Activated gamma-delta T cell treated with Interleukin-2 at 50 U/mL for 16 hours (primary cell): ENCODE data around the gene HDDC3.

ENCODE experiments used
- DNase-seq: peaks from one replicate; pipeline ENCODE4 v3.0.0-alpha.2; 2020

Gene HDDC3, protein sequence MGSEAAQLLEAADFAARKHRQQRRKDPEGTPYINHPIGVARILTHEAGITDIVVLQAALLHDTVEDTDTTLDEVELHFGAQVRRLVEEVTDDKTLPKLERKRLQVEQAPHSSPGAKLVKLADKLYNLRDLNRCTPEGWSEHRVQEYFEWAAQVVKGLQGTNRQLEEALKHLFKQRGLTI

DNA sequence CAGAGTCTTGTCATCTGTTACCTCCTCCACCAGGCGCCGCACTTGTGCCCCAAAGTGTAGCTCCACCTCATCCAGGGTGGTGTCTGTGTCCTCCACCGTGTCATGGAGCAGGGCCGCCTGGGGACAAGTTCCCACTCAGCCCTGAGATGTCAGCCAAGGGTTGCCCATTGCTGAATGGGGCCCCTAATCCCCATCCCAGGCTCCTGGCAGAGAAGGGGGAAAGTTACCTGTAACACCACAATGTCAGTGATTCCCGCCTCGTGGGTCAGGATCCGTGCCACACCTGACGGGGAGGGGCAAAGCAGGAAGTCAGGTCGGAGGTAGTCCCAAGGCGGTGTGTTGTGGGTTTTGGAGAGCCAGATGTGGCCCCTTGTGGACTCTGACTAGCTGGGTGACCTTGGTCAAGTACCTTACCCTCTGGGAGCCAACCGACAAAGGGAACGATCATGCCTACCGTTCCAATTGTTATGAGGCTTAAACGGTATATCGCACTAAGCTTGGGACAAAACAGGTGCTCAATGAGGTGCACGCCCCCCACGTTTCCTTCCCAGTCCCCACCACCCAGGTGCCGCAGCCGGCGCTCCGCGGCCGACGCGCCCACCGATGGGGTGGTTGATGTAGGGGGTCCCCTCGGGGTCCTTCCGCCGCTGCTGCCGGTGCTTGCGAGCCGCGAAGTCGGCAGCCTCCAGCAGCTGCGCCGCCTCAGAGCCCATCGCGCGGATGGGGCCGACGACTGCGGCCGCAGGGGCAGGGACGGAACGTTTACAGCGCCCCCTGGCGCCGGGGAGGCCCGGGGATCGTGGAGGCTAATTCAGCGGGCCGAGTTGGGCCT, at the start of gene HDDC3:
HDDC3 (minus strand) TSS at position 722 of the 832 bp plus-strand sequence; CDS start at position 713, 9 bp downstream.
- DNase-seq, result peak; percentile 90

DNA sequence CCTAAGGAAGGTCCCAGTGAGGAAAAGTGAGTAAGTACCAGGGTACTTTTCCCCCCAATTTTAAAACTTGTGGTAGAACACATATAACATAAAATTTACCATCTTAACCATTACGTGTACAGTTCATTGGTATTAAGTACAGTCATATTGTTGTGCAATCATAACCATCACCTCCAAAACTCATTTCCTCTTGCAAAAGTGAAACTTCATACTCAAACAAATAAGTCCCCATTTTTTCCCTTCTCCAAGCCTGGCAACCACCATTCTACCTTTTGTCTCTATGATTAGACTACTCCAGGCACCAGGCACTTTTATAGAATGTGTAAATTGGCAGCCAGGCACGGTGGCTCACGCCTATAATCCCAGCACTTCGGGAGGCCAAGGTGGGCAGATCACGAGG, 49.8 kb upstream of the HDDC3 start:
- DNase-seq, result no peak

DNA sequence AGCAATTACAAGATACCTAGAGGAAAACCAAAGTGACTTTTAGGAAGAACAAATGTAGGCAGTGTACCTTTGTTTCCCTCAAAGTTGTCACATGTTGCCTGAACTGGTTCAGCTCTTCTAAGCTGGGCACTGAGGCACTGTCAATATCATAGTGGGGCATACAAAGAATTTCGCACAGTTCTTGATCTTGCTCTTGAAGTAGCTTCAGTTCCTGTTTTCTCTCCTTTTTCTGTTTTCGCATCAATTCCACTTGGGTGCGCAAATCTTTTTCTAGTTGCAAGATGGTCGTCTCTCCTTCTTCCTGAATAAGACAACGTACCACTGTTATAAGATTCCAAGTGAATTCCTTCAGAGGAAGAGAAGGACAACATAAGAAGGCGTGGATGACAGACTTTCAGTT, 49.3 kb upstream of the HDDC3 start:
- DNase-seq, result no peak

DNA sequence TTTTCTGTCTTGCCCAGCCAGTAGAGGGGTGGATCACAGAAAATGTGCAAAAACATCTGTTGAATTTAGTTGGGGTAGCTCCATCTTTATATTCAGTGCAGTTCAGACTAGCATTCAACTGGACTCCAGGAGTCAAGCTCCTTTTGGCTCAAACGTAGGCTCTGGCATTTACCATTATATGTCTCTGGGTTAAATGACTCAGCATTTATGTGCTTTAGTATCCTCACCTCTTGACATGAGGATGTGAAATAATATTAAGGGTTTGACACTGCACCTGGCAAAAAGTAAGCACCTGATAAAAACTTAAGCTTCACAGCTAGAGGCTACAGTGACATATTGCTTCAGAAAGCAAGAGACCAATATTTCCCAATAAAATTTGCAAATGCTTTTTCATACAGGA, 47.2 kb upstream of the HDDC3 start:
- DNase-seq, result no peak

DNA sequence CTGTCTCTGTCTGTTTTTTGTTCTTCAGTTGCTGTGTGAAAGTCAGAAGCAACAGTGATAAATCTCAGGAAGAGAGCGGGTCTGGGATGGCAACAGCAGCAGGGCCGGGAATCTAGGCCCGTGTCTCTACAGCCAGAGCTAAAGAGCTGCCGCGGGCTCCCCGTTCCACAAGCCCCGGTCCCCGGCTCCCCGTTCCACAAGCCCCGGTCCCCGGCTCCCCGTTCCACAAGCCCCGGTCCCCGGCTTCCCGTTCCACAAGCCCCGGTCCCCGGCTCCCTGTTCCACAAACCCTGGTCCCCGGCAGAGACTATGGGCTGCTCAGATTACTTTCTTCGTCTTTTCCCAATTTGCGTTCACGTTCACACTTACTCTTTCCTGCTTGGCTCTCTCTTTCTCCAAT, 41.9 kb upstream of the HDDC3 start:
- no peak for DNase-seq

DNA sequence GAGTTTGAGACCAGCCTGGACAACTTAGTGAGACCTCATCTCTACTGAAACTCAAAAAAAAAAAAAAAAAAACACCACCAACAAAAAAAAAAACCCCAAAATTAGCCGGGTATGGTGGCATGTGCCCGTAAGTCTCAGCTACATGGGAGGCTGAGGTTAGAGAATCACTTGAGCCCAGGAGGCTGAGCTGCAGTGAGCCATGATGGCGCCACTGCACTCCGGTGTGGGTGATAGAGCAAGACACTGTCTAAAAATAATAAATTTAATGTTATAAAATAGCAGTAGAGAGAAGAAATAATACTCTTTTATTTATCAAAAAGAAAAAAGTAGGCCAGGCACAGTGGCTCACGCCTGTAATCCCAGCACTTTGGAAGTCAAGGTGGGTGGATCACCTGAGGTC, 39.8 kb upstream of the HDDC3 start:
- DNase-seq, result no peak

DNA sequence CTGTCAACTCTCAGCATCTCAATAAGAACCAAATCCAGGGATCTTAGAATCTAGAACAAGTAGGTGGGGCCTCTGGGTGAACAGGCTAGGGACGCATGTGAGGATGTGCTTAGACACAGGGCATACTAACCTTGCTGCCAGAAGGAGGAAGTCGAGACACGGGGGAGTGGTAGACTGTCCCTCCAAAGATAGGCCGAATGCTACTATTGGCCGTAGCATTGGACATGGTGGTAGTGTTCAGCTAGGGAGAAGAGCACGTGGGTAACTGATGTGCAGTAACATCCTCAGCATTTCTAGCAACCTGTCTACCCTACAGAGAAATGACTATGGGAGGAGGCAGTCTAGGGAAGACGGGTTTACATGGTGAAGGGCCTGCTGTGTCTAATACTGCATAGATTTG, 37.9 kb upstream of the HDDC3 start:
- no peak for DNase-seq

DNA sequence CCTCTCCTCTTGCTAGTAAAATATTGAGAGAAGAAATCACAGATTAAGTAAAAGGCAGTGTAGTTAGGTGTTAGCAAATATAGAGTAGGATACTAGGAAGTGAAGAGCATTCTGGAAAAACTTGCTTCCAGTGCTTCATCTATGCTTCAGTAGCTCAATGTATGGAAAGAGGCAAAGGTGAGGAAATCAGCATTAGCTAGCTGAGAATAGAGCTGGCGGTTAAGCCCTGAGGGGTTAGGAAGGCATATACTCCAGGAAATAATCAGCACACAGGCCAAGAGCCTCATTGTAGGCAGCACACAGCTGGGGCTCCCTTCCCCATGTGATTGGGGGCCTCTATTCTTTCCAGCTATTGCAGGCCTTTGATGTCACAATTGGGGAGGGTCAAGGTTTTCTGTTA, 36.1 kb upstream of the HDDC3 start:
- no peak for DNase-seq

DNA sequence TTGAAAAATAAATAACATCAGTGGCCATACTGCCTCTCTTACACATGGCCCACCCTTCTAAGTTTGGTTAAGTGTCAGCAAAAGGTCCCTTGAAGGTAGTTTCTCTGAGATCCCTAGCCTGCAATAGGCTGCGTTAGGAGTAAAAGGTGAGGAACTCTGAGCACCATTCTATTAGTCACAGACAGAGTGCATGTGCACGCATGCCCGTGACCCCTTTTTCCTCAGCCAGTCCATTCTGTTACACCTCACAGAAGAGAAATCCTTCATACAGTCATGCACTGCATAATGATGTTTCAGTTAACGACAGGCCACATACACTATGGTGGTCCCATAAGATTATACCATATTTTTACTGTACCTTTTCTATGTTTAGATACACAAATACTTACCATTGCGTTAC, 34.9 kb upstream of the HDDC3 start:
- DNase-seq, result no peak

DNA sequence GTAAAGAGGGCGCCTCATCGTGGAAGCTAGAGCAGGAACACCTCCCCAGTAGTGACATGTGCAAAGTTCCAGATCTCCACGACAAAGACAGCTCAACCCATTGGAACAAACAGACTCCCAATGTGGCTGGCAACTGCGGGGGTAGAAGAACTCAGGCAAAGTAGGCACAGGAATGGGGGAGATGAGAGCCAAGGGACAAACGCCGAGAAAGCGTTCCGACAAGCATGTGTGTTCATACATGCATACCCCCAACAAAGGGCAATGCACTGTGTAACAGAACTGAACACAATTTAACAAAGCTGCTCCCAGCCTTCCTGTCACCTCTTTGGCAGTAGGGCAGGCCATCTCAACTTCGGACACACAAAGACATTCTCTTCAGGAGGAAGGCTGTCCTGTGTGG, 33.9 kb upstream of the HDDC3 start:
- no peak for DNase-seq

DNA sequence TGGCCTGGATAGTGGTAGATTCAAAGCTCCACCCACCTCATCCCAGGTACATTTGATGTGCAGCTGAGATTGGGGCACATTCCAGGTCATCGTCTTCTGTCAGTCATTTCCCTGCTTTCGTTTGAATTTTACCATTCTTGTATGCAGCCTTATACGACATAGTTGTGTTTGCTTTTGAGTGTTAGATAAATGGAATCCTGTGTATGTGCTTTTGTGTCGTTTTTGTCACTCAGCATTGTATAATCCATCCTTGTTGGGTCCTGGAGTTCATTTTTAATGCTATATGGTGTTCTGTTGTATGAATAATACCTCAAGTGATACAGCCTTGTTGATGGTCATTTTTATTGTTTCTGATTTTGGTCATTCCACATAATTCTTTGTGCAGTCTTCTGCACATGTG, 29.7 kb upstream of the HDDC3 start:
- no peak for DNase-seq

DNA sequence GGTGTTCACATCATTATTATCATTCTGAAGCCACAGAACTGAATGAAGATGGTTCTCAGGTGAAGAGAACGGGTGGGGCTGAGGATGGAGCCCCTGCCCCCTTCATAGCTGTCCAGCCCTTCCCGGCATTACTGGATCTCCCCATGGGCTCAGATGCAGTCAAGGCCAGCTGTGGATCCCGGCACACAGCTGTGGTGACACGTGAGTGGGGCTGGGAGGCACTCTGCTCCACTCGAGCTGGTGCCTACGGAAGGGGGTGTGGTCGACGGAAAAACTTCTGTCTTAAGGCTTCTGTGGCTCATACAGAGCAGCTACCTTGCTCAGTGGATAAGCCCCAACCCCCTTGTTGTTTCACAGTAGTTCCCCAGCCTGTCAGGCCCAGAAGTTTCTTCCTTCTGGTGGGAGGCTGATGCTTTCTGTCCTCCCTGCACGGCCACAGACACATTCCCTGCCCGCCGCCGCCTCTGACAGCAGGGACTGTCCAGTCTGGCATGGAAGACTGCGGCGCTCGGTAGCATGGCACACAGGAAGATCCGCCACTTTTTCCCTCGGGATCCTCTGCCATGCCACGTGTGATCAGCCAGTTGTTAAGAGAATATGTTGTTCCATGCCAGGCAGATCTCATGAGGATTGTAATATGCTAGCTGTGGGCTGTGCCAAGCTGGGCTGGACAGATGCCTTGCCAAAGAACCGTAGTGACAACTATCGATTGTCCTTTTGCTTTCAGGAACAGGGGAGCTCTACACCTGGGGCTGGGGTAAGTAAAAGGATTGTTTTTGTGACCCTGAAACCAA, 28.1 kb upstream of the HDDC3 start:
- DNase-seq, result no peak

DNA sequence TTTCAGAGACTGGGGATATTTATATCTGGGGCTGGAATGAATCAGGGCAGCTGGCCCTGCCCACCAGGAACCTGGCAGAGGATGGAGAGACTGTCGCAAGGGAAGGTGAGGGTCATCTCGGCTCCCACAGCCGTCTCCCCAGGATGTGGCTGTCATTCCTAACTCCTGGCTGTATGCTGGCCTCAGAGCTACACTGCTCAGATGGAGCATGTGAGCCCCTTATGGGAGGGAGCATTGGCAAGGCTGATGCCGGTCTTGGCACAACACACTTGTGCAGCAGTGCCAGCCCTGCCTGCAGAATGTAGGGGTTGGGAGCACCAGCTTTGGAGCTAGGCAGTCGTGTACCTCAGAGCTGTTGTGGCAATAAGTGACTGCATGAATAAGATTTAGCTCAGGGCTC, 27.5 kb upstream of the HDDC3 start:
- DNase-seq, result no peak

DNA sequence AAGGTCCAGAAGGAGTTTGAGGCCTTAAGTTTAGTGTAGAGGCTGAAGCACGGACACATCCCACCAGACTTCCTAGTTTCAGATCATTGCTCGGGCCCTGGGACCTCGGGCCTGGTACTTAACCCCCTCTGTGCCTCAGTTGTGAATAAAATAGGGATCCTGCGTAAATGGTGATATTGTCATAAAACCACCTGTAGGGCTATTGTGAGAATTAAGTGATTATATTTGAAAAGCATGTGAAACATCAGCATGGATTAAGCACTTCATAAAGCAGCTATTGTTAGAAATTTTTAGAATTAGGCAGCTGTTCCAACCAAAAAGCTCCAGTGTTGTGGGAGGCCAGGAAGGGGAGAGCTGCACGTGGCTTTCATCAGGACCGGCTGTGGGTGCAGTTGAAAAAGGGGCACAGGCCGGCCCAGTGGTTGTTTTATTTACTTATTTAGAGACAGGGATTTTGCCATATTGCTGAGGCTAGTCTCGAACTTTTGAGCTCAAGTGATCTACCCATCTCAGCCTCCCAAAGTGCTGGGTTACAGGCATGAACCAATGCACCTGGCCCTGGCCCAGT, 26.8 kb upstream of the HDDC3 start:
- DNase-seq, result no peak

DNA sequence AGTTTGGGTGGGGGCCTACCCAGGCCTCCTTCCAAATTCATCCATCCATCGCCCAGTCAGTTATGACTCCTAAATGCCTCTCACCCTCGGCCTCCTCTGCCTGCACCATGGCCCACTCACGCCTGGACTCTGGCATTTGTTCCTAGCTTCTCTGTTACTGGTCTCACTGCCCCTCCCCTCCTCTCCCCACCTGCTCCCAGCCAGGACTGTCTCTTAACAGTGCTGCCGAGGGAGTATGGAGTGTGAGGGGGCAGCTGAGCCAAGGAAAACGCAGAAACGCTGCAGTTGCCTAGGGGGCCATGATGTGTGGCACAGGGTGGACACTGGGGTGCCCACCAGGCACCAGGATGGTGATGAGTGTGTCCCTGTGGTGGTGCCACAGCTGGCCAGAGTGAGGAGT, 25.4 kb upstream of the HDDC3 start:
- no peak for DNase-seq

DNA sequence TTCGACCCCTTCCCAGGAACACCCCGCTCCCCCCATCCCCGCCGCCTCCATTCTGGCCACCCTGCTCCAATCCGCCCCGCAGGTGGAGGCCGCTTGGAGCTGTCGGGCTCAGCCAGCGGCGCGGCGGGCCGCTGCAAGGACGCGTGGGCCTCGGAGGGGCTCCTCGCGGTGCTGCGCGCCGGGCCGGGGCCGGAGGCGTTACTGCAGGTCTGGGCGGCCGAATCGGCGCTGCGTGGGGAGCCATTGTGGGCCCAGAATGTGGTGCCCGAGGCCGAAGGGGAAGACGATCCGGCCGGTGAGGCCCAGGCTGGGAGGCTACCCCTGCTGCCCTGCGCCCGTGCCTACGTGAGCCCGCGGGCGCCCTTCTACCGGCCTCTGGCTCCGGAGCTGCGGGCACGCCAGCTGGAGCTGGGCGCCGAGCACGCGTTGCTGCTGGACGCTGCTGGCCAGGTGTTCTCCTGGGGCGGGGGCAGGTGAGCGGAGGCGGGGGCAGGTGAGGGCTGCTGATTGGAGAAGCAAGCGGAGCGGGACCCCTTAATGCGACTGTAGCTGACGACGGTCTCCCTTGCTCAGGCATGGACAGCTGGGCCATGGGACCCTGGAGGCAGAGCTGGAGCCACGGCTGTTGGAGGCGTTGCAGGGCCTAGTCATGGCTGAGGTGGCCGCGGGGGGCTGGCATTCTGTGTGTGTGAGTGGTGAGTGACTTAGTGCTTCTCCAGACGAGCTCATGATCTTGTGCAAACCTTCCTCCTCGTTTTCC, 24.9 kb upstream of the HDDC3 start:
- DNase-seq, result no peak

DNA sequence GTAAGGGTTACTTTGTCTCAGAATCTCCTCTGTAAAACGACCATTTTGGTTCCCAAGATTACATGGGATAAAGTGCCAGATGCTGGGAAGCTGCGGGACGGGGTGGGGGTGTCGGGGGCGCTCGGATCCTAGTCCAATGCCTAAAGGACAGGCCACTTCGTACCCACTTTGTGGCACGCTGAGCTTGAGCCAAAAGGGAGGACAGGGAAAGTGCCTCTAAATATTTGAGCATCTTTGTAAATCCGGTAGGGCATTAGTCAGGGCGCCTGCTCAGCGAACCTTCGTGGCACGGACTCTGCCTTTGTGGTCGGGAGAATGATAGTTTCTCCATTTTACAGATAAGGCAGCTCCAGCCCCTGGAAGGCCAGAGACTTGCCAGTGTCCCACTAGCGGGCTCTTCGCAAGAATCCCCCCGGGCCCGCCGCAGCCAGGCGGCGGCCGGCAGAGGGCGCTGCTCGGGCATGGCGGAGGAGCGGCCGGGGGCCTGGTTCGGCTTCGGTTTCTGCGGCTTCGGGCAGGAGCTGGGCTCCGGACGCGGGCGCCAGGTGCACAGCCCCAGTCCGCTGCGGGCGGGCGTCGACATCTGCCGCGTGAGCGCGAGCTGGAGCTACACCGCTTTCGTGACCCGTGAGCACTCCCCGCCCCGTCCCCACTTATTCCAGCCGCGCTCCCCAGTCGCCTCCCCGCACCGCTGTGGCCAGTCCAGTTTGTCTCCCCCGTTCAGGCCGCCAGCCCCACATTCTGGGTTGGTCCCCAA, 24.1 kb upstream of the HDDC3 start:
- DNase-seq, result peak; percentile 63

DNA sequence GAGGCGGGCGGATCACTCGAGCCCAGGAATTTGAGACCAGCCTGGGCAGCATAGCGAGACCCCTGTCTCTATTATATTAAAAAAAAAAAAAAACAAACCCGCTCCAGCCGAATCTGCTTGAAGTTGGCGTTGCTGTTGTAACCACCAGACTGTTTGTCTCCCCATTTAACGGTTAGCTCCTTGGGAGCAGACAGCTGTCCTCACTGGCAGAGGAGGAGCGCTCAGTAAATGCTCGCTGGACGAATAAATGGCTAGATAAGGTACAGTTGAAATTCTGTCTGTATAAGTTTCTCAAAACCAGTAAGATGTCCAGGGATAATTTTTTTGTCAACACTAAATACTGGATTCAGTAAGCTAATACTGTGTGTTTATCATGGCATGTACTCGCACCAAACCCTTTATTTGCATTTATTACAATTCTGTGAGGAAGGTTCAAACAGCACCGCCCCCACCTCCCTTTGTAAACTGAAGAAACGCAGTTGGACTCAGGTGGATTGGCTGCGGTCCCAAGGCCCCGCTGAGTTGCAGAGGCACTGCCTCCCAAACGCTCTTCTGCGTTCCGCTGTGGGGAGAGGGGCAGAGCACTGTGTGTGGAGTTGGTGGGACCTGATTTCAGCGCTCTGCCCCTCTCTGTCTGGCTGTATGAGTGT, 23.4 kb upstream of the HDDC3 start:
- no peak for DNase-seq

DNA sequence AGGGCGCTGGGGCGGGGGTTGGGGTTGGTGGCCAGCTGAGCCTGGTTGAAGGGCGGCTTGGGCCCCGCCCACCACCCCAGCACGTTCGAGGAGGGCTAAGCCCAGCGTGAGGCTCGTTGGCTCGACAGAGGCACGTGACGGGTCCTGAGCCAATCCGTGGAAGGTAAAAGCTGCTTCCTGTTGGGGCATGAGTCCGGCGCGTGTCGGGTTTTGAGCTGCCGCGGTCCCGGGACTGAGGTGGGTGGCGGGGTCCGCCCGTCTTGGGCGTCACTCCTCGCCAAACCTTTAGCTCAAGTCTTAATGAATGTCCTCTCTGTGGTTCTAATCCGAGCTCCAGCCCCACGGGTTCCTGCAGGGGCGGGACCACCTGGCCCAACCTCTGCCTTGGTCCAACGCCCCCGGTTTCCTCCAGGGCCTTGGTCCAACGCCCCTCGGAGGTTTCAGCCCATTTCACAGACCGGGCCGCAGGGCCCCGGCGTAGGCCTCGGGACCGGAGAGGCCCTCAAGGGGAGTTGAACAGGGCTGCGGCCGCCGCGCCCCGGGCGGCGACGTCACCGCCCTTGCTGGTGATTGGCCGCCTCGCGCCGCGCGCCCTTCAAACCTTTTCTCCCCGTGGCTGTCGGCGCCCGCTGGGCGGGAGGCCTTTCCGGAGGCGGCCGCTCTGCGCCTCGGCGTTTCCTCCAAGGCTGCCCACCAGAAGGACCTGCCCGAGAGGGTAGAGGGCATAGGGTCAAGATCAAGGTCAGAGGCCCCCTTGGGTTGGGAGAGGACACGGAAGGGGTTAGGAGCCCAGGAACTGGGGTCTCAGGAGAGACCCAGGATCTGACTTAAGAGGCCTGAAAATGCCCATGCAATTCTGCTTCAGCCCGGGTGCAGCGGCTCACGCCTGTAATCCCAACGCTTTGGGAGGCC, 22.6 kb upstream of the HDDC3 start, which contains the start of gene RCCD1:
RCCD1 (plus strand) TSS at position 173 of the 912 bp plus-strand sequence. CDS start 1,851 bp downstream, outside the sequence.
- DNase-seq, result peak; percentile 83
